ENCODE results near the gene PLEKHH2.
"Not testable (repeated sequence)": the region's sequence is repeated elsewhere in the genome, so short reads cannot be mapped to it uniquely, and the experiment has no call there.

Gene PLEKHH2

GRCh38 chr2:43692428-43692994, 55.5 kb downstream of the PLEKHH2 start (continued):
- TF ChIP-seq TCF4 (CRISPR knock-in tag; IDR thresholded peaks at IDR 0.05; ENCODE audit: borderline replicate concordance), result no peak
- TF ChIP-seq CREB5 (CRISPR knock-in tag; IDR thresholded peaks at IDR 0.05; ENCODE audit: low read depth), result no peak

- not testable (repeated sequence) for ATAC-seq
Measured at GRCh38 chr2:43698140-43698539, 61.1 kb downstream of the PLEKHH2 start.

DNA sequence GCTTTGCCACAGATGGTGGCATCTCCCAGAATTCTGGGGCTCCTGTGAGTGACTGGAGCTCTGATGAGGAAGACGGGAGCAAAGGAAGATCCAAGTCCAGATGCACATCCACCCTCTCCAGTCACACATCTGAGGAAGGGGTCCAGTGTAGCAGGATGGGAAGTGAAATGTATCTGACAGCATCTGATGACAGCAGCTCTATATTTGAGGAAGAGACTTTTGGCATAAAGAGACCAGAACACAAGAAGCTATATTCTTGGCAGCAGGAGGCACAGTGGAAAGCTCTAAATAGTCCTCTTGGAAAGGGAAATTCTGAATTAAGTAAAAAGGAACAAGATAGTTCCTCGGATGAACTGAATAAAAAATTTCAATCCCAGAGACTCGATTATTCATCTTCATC, 62.7 kb downstream of the PLEKHH2 start:
- TF ChIP-seq OSR1 (CRISPR knock-in tag; IDR thresholded peaks at IDR 0.05) (no peak), ARNTL (CRISPR knock-in tag; IDR thresholded peaks at IDR 0.05; ENCODE audit: borderline replicate concordance, low read depth) (no peak), PPARA (CRISPR knock-in tag; IDR thresholded peaks at IDR 0.05; ENCODE audit: borderline replicate concordance) (no peak), BACH2 (CRISPR knock-in tag; IDR thresholded peaks at IDR 0.05; ENCODE audit: borderline replicate concordance) (no peak), TOX (CRISPR knock-in tag; IDR thresholded peaks at IDR 0.05; ENCODE audit: borderline replicate concordance) (no peak), SNAI2 (CRISPR knock-in tag; IDR thresholded peaks at IDR 0.05) (no peak)
- no peak for ATAC-seq

GRCh38 chr2:43701111-43701510, 64.1 kb downstream of the PLEKHH2 start:
- TF ChIP-seq CSRNP3 (CRISPR knock-in tag; IDR thresholded peaks at IDR 0.05) (no peak), ZNF70 (CRISPR knock-in tag; IDR thresholded peaks at IDR 0.05) (no peak), ZFP3 (CRISPR knock-in tag; IDR thresholded peaks at IDR 0.05) (no peak), ISL1 (CRISPR knock-in tag; IDR thresholded peaks at IDR 0.05) (no peak), TCF4 (CRISPR knock-in tag; IDR thresholded peaks at IDR 0.05; ENCODE audit: borderline replicate concordance) (no peak)
- TF ChIP-seq, protein P1, sequence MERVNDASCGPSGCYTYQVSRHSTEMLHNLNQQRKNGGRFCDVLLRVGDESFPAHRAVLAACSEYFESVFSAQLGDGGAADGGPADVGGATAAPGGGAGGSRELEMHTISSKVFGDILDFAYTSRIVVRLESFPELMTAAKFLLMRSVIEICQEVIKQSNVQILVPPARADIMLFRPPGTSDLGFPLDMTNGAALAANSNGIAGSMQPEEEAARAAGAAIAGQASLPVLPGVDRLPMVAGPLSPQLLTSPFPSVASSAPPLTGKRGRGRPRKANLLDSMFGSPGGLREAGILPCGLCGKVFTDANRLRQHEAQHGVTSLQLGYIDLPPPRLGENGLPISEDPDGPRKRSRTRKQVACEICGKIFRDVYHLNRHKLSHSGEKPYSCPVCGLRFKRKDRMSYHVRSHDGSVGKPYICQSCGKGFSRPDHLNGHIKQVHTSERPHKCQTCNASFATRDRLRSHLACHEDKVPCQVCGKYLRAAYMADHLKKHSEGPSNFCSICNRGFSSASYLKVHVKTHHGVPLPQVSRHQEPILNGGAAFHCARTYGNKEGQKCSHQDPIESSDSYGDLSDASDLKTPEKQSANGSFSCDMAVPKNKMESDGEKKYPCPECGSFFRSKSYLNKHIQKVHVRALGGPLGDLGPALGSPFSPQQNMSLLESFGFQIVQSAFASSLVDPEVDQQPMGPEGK (CRISPR knock-in tag; IDR thresholded peaks at IDR 0.05; ENCODE audit: borderline replicate concordance), result no peak
- TF ChIP-seq, protein P2, sequence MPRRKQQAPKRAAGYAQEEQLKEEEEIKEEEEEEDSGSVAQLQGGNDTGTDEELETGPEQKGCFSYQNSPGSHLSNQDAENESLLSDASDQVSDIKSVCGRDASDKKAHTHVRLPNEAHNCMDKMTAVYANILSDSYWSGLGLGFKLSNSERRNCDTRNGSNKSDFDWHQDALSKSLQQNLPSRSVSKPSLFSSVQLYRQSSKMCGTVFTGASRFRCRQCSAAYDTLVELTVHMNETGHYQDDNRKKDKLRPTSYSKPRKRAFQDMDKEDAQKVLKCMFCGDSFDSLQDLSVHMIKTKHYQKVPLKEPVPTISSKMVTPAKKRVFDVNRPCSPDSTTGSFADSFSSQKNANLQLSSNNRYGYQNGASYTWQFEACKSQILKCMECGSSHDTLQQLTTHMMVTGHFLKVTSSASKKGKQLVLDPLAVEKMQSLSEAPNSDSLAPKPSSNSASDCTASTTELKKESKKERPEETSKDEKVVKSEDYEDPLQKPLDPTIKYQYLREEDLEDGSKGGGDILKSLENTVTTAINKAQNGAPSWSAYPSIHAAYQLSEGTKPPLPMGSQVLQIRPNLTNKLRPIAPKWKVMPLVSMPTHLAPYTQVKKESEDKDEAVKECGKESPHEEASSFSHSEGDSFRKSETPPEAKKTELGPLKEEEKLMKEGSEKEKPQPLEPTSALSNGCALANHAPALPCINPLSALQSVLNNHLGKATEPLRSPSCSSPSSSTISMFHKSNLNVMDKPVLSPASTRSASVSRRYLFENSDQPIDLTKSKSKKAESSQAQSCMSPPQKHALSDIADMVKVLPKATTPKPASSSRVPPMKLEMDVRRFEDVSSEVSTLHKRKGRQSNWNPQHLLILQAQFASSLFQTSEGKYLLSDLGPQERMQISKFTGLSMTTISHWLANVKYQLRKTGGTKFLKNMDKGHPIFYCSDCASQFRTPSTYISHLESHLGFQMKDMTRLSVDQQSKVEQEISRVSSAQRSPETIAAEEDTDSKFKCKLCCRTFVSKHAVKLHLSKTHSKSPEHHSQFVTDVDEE (CRISPR knock-in tag; IDR thresholded peaks at IDR 0.05), result no peak
- no peak for ATAC-seq

DNA sequence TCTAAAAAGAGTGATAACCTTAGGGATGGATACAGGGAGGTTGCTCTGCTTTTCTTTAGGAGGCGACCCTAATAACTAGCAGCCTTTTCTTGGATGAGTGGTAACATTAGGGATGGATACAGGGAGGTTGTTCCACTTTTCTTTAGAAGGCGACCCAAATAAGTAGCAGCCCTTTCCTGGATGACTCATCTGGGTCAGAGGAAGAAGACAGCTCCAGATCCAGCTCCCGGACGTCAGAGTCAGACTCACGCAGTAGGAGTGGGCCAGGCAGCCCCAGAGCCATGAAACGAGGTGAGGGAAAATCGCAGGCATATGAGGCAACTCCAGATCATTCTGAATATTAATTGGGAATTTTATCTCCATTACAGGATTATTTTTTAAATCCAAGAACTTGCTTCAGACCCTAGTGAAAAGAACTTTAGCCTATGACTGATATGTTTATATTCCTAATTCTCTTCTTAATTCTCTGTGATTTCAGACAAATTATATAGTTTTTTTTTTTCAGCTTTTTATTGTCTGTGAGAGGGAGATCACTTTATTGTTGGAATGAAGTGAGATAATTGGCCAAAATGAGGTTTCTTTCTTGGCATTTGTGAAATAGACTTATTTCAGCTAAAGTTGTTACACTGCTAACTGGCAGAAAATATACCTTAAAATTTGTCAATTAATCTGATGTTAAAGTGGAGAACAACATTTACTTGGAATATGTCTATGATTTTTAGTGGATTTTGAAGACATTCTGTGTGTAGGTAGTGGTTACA, 70.4 kb downstream of the PLEKHH2 start:
- peak; percentile 97 for ATAC-seq
- no peak for TF ChIP-seq ISL1 (CRISPR knock-in tag; IDR thresholded peaks at IDR 0.05)
- TF ChIP-seq ZNF70 (CRISPR knock-in tag; IDR thresholded peaks at IDR 0.05), result peak; percentile 88

DNA sequence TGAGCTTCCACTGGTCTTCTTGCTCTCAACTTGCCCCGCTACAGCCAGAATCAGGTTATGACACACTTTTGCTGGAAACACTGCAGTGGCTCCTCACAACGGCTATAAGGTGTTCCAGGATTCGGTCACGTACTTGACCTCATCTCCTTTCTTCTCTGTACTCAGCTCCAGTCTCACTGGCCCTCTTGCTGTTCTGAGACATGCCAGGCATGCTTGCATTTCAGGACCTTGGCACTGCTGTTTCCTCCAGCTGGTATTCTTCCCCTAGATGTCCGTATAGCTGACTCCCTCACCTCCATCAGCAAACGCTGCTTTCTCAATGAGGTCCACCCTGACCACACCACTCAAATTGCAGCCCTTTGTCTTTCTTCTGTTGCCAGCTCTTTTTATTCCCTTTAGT, 71.1 kb downstream of the PLEKHH2 start:
- peak; percentile 41 for ATAC-seq
- TF ChIP-seq CSRNP3 (CRISPR knock-in tag; IDR thresholded peaks at IDR 0.05) (no peak), SNAI2 (CRISPR knock-in tag; IDR thresholded peaks at IDR 0.05) (no peak), ARNTL (CRISPR knock-in tag; IDR thresholded peaks at IDR 0.05; ENCODE audit: borderline replicate concordance, low read depth) (no peak), BACH2 (CRISPR knock-in tag; IDR thresholded peaks at IDR 0.05; ENCODE audit: borderline replicate concordance) (no peak), ZNF8 (CRISPR knock-in tag; IDR thresholded peaks at IDR 0.05) (no peak), OSR1 (CRISPR knock-in tag; IDR thresholded peaks at IDR 0.05) (no peak), GLIS3 (CRISPR knock-in tag; IDR thresholded peaks at IDR 0.05) (no peak), CSDC2 (CRISPR knock-in tag; IDR thresholded peaks at IDR 0.05) (no peak), ISL1 (CRISPR knock-in tag; IDR thresholded peaks at IDR 0.05) (no peak)
- TF ChIP-seq, protein P1 (CRISPR knock-in tag; IDR thresholded peaks at IDR 0.05; ENCODE audit: borderline replicate concordance), result no peak
- TF ChIP-seq, protein P3, sequence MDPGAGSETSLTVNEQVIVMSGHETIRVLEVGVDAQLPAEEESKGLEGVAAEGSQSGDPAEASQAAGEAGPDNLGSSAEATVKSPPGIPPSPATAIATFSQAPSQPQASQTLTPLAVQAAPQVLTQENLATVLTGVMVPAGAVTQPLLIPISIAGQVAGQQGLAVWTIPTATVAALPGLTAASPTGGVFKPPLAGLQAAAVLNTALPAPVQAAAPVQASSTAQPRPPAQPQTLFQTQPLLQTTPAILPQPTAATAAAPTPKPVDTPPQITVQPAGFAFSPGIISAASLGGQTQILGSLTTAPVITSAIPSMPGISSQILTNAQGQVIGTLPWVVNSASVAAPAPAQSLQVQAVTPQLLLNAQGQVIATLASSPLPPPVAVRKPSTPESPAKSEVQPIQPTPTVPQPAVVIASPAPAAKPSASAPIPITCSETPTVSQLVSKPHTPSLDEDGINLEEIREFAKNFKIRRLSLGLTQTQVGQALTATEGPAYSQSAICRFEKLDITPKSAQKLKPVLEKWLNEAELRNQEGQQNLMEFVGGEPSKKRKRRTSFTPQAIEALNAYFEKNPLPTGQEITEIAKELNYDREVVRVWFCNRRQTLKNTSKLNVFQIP (CRISPR knock-in tag; IDR thresholded peaks at IDR 0.05; ENCODE audit: borderline replicate concordance, low read depth), result no peak

Data from SK-N-SH treated with all-trans-retinoic acid at 6 μM for 48 hours (cell line).